Activated B cell treated with CpG ODN at 0.5 μM for 24 hours (primary cell): ENCODE results near the gene SPATS2L. TPM values are rescaled to one million over a fixed set of nuclear protein-coding genes. Genes with fewer than 3 reads are reported as not detected.

Source experiments
- ATAC-seq: fragments of 200-7000 bp; cut with Tn5 transposase; one replicate; pipeline ENCODE4 v1.10.0; 2021; ENCODE audit warnings: low read depth, mild to moderate bottlenecking, moderate library complexity
- CTCF ChIA-PET: fragments of 350-600 bp; sonication (Branson Sonifier 250); formaldehyde crosslinking; loops from one replicate; lab custom pipeline; 2021; ENCODE audit warnings: antibody characterized with exemption; lab: Charles Lee
- POLR2A ChIA-PET: fragments of 350-600 bp; sonication (Branson Sonifier 250); formaldehyde crosslinking; loops from one replicate; lab custom pipeline; 2021; ENCODE audit warnings: antibody characterized with exemption; lab: Charles Lee
- DNase-seq: peaks from one replicate; pipeline ENCODE4 v3.0.0; 2022
- H3K27ac Mint-ChIP-seq: one replicate; pipeline ENCODE4 v1.8.0; 2020; ENCODE audit warnings: mixed read lengths
- H3K27me3 Mint-ChIP-seq: one replicate; pipeline ENCODE4 v1.8.0; 2021; ENCODE audit warnings: mixed read lengths
- H3K36me3 Mint-ChIP-seq: one replicate; pipeline ENCODE4 v1.8.0; 2021; ENCODE audit warnings: low read depth, mixed read lengths
- H3K4me1 Mint-ChIP-seq: one replicate; pipeline ENCODE4 v1.8.0; 2021; ENCODE audit warnings: mixed read lengths
- H3K4me3 Mint-ChIP-seq: one replicate; pipeline ENCODE4 v1.8.0; 2020; ENCODE audit warnings: mild to moderate bottlenecking, mixed read lengths
- H3K9me3 Mint-ChIP-seq: one replicate; pipeline ENCODE4 v1.8.0; 2020; ENCODE audit warnings: mixed read lengths
- intact Hi-C: fragments of 100-400 bp; cut with micrococcal nuclease; formaldehyde crosslinking; loops from one replicate; pipeline ENCODE4 v1.15.1; 2024
- total RNA-seq: library from RNA; stranded (reverse); gene quantifications from 2 replicates; pipeline ENCODE4 v1.2.3, GENCODE V29; 2022
- TF ChIP-seq, protein P1 (sequence below): fragments of 200-600 bp; IDR thresholded peaks from one replicate; pipeline ENCODE4 v1.8.0; 2022; ENCODE audit warnings: antibody characterized with exemption, mild to moderate bottlenecking

The SPATS2L gene
- total RNA-seq, 1 donor from 2014 or later, result 0.64 TPM

DNA sequence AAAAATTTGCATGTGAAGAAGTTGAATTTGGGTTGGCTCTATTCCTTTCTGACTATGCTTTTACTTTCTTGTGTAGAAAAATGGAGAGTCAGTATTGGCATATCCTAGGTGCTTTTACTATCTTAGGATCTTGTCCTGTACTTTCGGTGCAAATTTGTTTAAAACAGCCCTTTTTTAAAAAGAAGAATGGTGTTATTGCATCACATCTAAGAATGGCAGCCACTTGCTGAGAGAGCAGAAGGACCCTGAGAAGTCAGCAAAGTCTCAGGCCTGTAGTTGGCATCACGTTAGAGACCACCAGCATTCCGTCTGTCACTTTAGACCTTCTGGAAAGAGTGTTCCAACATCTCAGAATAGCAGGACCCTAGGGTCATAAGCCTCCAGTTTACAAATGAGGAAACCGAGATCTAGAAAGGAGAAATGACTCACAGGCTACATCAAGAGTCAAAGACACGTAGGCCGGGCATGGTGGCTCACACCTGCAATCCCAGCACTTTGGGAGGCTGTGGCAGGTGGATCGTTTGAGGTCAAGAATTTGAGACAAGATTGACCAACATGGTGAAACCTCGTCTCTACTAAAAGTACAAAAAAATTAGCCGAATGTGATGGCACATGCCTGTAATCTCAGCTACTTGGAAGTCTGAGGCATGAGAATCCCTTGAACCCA lies 42.5 kb downstream of the SPATS2L start:
- H3K27ac Mint-ChIP-seq, result no peak overlapping the region
- DNase-seq (no peak), ATAC-seq (no peak)
- no peaks in the 10 kb centered on the region for H3K9me3 Mint-ChIP-seq
- H3K4me1 Mint-ChIP-seq, result no peaks in the 10 kb centered on the region
- intact Hi-C loops, result no loop called here
- POLR2A ChIA-PET, result no interaction called here
- H3K36me3 Mint-ChIP-seq, result no peaks in the 10 kb centered on the region
- CTCF ChIA-PET, result no interaction called here
- peaks cover 20% of the 10 kb centered on the region for H3K27me3 Mint-ChIP-seq
- TF ChIP-seq, protein P1, sequence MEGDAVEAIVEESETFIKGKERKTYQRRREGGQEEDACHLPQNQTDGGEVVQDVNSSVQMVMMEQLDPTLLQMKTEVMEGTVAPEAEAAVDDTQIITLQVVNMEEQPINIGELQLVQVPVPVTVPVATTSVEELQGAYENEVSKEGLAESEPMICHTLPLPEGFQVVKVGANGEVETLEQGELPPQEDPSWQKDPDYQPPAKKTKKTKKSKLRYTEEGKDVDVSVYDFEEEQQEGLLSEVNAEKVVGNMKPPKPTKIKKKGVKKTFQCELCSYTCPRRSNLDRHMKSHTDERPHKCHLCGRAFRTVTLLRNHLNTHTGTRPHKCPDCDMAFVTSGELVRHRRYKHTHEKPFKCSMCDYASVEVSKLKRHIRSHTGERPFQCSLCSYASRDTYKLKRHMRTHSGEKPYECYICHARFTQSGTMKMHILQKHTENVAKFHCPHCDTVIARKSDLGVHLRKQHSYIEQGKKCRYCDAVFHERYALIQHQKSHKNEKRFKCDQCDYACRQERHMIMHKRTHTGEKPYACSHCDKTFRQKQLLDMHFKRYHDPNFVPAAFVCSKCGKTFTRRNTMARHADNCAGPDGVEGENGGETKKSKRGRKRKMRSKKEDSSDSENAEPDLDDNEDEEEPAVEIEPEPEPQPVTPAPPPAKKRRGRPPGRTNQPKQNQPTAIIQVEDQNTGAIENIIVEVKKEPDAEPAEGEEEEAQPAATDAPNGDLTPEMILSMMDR, result no peak
- H3K4me3 Mint-ChIP-seq, result no peak overlapping the region

DNA sequence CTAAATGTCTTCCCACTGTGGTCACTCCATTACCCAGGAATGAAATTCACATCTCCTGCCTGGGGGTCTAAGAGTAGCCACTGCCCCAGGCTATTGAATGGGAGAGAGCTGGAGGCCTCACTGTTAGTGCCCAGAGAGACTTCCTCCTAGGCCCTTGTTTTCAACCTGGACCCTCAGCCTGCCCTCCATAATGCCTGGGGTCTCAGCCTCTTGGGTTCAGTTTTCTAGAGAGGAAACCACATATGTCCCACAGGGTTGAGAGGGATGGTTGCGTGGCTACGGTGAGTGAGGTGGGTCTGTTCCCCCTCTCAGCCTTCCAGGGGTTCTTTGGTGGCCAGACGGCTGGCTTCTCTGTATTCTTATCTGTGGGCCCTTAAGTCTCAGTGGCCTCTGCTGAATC lies 43.4 kb downstream of the SPATS2L start:
- Mint-ChIP-seq H3K27ac (no peak overlapping the region), H3K4me1 (no peaks in the 10 kb centered on the region), H3K36me3 (no peaks in the 10 kb centered on the region), H3K27me3 (peaks cover 20% of the 10 kb centered on the region), H3K4me3 (no peak overlapping the region), H3K9me3 (no peaks in the 10 kb centered on the region)
- intact Hi-C loops, result no loop called here
- CTCF ChIA-PET, result no interaction called here
- DNase-seq, result no peak
- ATAC-seq, result no peak
- POLR2A ChIA-PET, result no interaction called here
- TF ChIP-seq, protein P1, result no peak

DNA sequence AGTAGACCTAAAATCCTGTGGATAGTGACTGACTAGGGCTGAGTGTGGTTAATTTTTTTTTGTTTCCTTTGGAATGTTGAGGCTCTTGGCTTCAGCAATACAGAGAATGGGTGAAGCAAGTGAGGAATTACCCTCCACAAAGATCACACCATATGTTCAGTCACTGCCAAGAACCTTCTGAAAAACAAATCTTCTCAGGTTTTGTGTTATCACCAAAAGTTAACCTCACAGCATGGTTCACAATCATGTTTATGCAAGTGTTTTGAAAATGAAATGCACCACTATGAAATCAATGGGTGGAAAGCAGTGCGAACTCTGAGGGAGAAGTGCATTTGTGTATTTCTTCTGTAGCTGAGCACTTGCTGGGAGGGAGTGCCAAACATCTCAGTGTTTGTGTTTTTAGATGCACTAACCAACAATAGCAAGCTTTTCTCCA lies 44.4 kb downstream of the SPATS2L start:
- no peak overlapping the region for H3K27ac Mint-ChIP-seq
- DNase-seq, result no peak
- no peaks in the 10 kb centered on the region for H3K36me3 Mint-ChIP-seq
- no peaks in the 10 kb centered on the region for H3K4me1 Mint-ChIP-seq
- no peak overlapping the region for H3K4me3 Mint-ChIP-seq
- H3K9me3 Mint-ChIP-seq, result no peaks in the 10 kb centered on the region
- peaks cover 14% of the 10 kb centered on the region for H3K27me3 Mint-ChIP-seq
- ATAC-seq, result no peak
- TF ChIP-seq, protein P1, result no peak
- intact Hi-C loops, result no loop called here
- POLR2A ChIA-PET, result no interaction called here
- CTCF ChIA-PET, result no interaction called here

DNA sequence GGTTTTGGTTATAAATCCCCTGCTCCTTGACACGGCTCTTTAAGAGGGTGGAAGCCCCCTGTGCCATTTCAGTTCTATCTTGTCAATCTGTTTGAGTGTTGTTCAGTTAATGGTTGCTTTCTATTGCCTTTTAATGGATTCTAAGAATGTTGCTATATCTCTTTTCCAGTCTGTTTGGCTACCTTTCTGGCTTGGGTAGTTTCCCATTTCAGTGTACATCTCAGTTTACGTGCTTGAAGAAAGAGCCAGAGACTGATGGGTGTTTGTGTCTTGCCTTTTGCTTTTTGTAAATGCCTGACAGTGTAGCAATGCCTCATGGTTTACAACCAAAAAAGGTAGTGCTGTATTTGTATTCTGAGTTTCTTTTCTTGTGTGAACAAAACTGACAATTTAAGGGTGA lies 45.3 kb downstream of the SPATS2L start:
- peaks cover 7% of the 10 kb centered on the region for H3K27me3 Mint-ChIP-seq
- H3K4me3 Mint-ChIP-seq, result no peak overlapping the region
- POLR2A ChIA-PET, result no interaction called here
- no peaks in the 10 kb centered on the region for H3K36me3 Mint-ChIP-seq
- TF ChIP-seq, protein P1, result no peak
- DNase-seq (no peak), ATAC-seq (no peak)
- no peaks in the 10 kb centered on the region for H3K4me1 Mint-ChIP-seq
- H3K27ac Mint-ChIP-seq, result no peak overlapping the region
- intact Hi-C loops, result no loop called here
- H3K9me3 Mint-ChIP-seq, result no peaks in the 10 kb centered on the region
- CTCF ChIA-PET, result no interaction called here

DNA sequence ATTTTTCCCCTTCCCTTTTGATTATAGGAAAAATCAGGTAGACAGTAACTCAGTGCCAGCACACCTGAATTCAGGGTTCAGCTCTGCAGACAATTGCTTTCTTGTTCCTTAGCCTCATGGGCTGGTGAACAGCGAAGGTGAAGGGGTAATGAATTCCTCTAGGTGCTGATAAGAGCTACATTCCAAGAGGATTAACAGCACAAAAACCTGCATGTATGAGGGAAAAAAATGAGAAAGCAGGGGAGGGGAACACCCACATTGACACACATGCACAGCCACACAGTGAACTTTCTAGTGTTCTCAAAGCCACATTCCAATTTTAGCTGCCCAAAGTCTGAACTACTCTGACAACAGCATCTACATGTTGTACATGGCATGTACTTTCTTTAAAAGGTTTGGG lies 46.1 kb downstream of the SPATS2L start:
- TF ChIP-seq, protein P1, result no peak
- Mint-ChIP-seq H3K4me1 (no peaks in the 10 kb centered on the region), H3K27me3 (peaks cover 7% of the 10 kb centered on the region), H3K4me3 (no peak overlapping the region), H3K9me3 (no peaks in the 10 kb centered on the region), H3K36me3 (no peaks in the 10 kb centered on the region), H3K27ac (no peak overlapping the region)
- ATAC-seq (no peak), DNase-seq (no peak)
- CTCF ChIA-PET, result no interaction called here
- POLR2A ChIA-PET, result no interaction called here
- intact Hi-C loops, result no loop called here
